Measurements from ENCODE around the gene SLC7A5. TPM values are rescaled to one million over a fixed set of nuclear protein-coding genes. Genes with fewer than 3 reads are reported as not detected.
"Not testable (repeated sequence)": the region's sequence is repeated elsewhere in the genome, so short reads cannot be mapped to it uniquely, and the experiment has no call there.

The SLC7A5 gene
- polyA plus RNA-seq, 1 donor: 15.0 TPM

- Histone ChIP-seq H3K4me3 (ENCODE audit: low read length) (no peak overlapping the region), H3K27me3 (ENCODE audit: control insufficient read depth, insufficient read depth, low read length) (no peaks in the 10 kb centered on the region), H3K4me1 (ENCODE audit: control insufficient read depth, insufficient read depth, low read length) (no peaks in the 10 kb centered on the region), H3K9me3 (ENCODE audit: control insufficient read depth, low read depth, low read length) (no peaks in the 10 kb centered on the region), H3K27ac (ENCODE audit: low read length) (no peak overlapping the region), H3K36me3 (ENCODE audit: control insufficient read depth, insufficient read depth, low read length) (peaks cover 44% of the 10 kb centered on the region)
- DNase-seq: no peak
- no CpG with 5 or more reads among the region's 31 CpGs for WGBS (ENCODE audit: insufficient coverage, low lambda C conversion rate)
These were observed 37.7 kb downstream of the SLC7A5 start for GRCh38 chr16:87831421-87832136.

DNA sequence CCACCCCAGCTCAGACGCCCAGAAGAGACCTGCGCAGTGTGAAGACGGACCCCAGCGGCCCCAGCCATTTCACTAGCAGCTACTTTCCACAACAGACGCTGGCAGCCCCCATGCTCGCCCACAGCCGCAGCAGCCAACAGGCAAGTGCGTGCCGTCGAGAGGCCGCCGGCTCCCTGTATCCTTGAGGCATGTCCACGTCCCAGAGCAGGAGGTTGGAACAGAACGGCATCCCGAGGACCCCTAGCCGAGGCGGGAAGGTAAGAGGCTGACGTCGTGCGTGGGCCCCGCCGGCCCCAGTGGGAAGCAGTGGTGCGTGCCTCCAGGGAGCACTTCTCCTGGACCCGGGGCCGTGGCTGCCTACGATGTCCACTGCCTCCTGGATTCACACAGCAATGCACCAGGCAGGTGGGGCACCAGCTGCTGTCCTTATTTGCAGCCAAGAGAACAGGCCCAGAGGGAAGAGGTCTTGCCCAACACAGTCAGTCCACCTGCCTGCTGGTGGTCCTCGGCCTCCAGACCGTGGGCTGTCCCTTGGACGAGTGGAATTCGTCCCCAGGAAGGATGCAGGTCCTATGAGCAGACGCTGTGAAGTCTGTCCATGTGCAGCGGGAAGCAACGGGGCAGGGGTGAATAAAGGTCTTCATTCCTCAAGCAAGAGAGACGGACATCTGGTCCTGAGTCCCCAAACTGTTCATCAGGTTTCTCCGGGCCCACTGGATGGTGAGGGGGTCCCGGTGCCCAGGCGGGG is 38.5 kb downstream of the SLC7A5 start:
- WGBS (ENCODE audit: insufficient coverage, low lambda C conversion rate): no CpG with 5 or more reads among the region's 37 CpGs
- Histone ChIP-seq H3K27me3 (ENCODE audit: control insufficient read depth, insufficient read depth, low read length) (no peaks in the 10 kb centered on the region), H3K4me3 (ENCODE audit: low read length) (no peak overlapping the region), H3K9me3 (ENCODE audit: control insufficient read depth, low read depth, low read length) (no peaks in the 10 kb centered on the region), H3K4me1 (ENCODE audit: control insufficient read depth, insufficient read depth, low read length) (no peaks in the 10 kb centered on the region), H3K27ac (ENCODE audit: low read length) (no peak overlapping the region), H3K36me3 (ENCODE audit: control insufficient read depth, insufficient read depth, low read length) (peaks cover 37% of the 10 kb centered on the region)
- DNase-seq: no peak

GRCh38 chr16:87829988-87830672 is 39.2 kb downstream of the SLC7A5 start:
- H3K27ac ChIP-seq (ENCODE audit: low read length): no peak overlapping the region
- no peak for DNase-seq
- H3K36me3 ChIP-seq (ENCODE audit: control insufficient read depth, insufficient read depth, low read length): peaks cover 32% of the 10 kb centered on the region
- no peak overlapping the region for H3K4me3 ChIP-seq (ENCODE audit: low read length)
- WGBS (ENCODE audit: insufficient coverage, low lambda C conversion rate): 80% methylated on average over 2 of the region's 21 CpGs
- no peaks in the 10 kb centered on the region for H3K27me3 ChIP-seq (ENCODE audit: control insufficient read depth, insufficient read depth, low read length)
- H3K4me1 ChIP-seq (ENCODE audit: control insufficient read depth, insufficient read depth, low read length): no peaks in the 10 kb centered on the region
- no peaks in the 10 kb centered on the region for H3K9me3 ChIP-seq (ENCODE audit: control insufficient read depth, low read depth, low read length)

GRCh38 chr16:87829622-87829980 is 39.7 kb downstream of the SLC7A5 start:
- Histone ChIP-seq H3K4me1 (ENCODE audit: control insufficient read depth, insufficient read depth, low read length) (no peaks in the 10 kb centered on the region), H3K4me3 (ENCODE audit: low read length) (no peak overlapping the region), H3K27me3 (ENCODE audit: control insufficient read depth, insufficient read depth, low read length) (no peaks in the 10 kb centered on the region), H3K36me3 (ENCODE audit: control insufficient read depth, insufficient read depth, low read length) (peaks cover 27% of the 10 kb centered on the region), H3K9me3 (ENCODE audit: control insufficient read depth, low read depth, low read length) (no peaks in the 10 kb centered on the region), H3K27ac (ENCODE audit: low read length) (no peak overlapping the region)
- 83% methylated on average over 1 of the region's 13 CpGs for WGBS (ENCODE audit: insufficient coverage, low lambda C conversion rate)
- DNase-seq: no peak

DNA sequence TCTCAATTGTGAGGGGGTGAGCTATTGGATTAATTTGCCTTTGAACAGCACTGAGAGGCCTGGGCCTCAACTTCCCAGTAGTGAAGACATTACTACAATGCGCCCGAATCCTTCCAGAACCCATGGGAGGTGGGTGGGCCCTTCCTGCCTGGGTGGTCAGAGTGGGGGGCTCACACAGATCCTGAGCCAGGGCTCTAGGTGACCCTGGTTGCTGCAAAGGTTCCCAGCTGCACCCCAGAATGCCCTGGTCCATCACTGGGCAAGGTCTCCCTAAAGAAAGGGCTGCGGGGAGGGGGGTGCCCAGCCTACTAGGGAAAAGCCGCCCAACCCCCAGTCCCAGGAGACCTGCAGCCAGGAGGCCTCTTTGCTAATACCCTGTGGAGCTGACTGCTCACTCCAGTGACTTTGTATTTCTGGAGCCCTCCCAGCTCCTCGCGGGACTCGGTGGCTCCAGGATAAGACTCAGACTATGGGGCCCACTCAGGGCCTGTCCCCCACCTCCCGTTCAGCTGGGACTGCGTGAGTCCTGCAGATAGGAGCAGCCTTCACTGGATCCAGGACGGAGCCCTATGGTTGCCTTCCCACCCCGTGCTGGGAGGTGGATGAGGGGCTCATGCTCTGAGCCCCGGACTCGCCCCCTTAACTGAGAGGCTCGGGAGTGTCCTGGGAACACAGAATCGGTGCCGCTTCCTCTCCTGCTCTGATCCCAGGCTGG is 40.2 kb downstream of the SLC7A5 start:
- no CpG with 5 or more reads among the region's 16 CpGs for WGBS (ENCODE audit: insufficient coverage, low lambda C conversion rate)
- Histone ChIP-seq H3K27me3 (ENCODE audit: control insufficient read depth, insufficient read depth, low read length) (no peaks in the 10 kb centered on the region), H3K27ac (ENCODE audit: low read length) (no peak overlapping the region), H3K4me1 (ENCODE audit: control insufficient read depth, insufficient read depth, low read length) (no peaks in the 10 kb centered on the region), H3K4me3 (ENCODE audit: low read length) (no peak overlapping the region), H3K36me3 (ENCODE audit: control insufficient read depth, insufficient read depth, low read length) (peaks cover 21% of the 10 kb centered on the region), H3K9me3 (ENCODE audit: control insufficient read depth, low read depth, low read length) (no peaks in the 10 kb centered on the region)
- DNase-seq: no peak

- DNase-seq: no peak
- Histone ChIP-seq H3K4me3 (ENCODE audit: low read length) (no peak overlapping the region), H3K27ac (ENCODE audit: low read length) (no peak overlapping the region), H3K4me1 (ENCODE audit: control insufficient read depth, insufficient read depth, low read length) (no peaks in the 10 kb centered on the region), H3K36me3 (ENCODE audit: control insufficient read depth, insufficient read depth, low read length) (peaks cover 17% of the 10 kb centered on the region), H3K27me3 (ENCODE audit: control insufficient read depth, insufficient read depth, low read length) (no peaks in the 10 kb centered on the region), H3K9me3 (ENCODE audit: control insufficient read depth, low read depth, low read length) (no peaks in the 10 kb centered on the region)
- no CpG with 5 or more reads among the region's 20 CpGs for WGBS (ENCODE audit: insufficient coverage, low lambda C conversion rate)
These were observed 41.0 kb downstream of the SLC7A5 start for GRCh38 chr16:87828071-87828906.

- H3K4me1 ChIP-seq (ENCODE audit: control insufficient read depth, insufficient read depth, low read length); DNase-seq; H3K9me3 ChIP-seq (ENCODE audit: control insufficient read depth, low read depth, low read length); H3K27me3 ChIP-seq (ENCODE audit: control insufficient read depth, insufficient read depth, low read length); H3K4me3 ChIP-seq (ENCODE audit: low read length); H3K27ac ChIP-seq (ENCODE audit: low read length): not testable (repeated sequence)
- WGBS (ENCODE audit: insufficient coverage, low lambda C conversion rate): 100% methylated on average over 3 of the region's 7 CpGs
- H3K36me3 ChIP-seq (ENCODE audit: control insufficient read depth, insufficient read depth, low read length): peaks cover 14% of the 10 kb centered on the region
These were observed 41.8 kb downstream of the SLC7A5 start for GRCh38 chr16:87827588-87827915.

DNA sequence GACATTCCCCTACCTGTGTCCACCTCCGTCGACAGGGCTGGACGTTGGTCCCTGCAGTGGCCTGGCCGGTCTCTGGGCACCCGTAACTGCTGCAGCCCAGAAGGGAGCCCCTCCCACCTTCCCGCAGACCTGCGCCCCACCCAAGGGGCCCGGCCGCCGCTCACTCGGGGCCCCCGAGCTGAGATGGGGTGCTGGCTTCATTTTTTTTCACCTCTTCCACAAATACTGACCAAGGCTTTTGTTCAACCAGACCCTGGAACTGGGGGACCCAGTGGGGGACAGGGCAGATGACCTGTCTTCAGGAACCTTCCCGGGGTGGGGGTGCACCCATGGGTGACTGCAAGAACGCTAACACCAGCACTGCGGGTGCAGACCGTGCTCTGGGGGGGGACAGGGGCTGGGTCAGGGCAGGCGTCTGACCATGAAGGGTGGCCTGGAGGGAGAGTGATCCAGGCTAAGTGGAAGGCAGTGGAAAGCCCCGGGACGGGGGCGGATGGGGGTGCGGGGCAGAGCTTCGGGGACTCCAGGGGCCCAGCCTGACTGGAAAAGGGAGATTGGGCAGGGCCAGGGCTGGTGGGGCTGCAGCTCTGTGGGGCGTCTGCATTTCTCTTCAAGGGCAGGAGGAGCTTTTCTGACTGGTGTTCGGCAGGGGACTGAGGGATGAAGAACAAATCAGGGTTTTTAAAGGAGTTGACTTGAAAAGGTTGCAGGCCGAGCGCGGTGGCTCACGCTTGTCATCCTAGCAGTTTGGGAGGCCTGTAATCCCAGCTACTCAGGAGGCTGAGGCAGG is 42.3 kb downstream of the SLC7A5 start:
- Histone ChIP-seq H3K4me1 (ENCODE audit: control insufficient read depth, insufficient read depth, low read length) (no peaks in the 10 kb centered on the region), H3K4me3 (ENCODE audit: low read length) (no peak overlapping the region), H3K9me3 (ENCODE audit: control insufficient read depth, low read depth, low read length) (no peaks in the 10 kb centered on the region), H3K36me3 (ENCODE audit: control insufficient read depth, insufficient read depth, low read length) (peaks cover 14% of the 10 kb centered on the region), H3K27me3 (ENCODE audit: control insufficient read depth, insufficient read depth, low read length) (no peaks in the 10 kb centered on the region), H3K27ac (ENCODE audit: low read length) (no peak overlapping the region)
- DNase-seq: no peak
- no CpG with 5 or more reads among the region's 28 CpGs for WGBS (ENCODE audit: insufficient coverage, low lambda C conversion rate)

- not testable (repeated sequence) for H3K27ac ChIP-seq (ENCODE audit: low read length); DNase-seq; H3K4me1 ChIP-seq (ENCODE audit: control insufficient read depth, insufficient read depth, low read length); H3K9me3 ChIP-seq (ENCODE audit: control insufficient read depth, low read depth, low read length); H3K27me3 ChIP-seq (ENCODE audit: control insufficient read depth, insufficient read depth, low read length); H3K4me3 ChIP-seq (ENCODE audit: low read length); H3K36me3 ChIP-seq (ENCODE audit: control insufficient read depth, insufficient read depth, low read length)
- no CpG with 5 or more reads among the region's 4 CpGs for WGBS (ENCODE audit: insufficient coverage, low lambda C conversion rate)
These were observed 42.9 kb downstream of the SLC7A5 start for GRCh38 chr16:87826407-87826797.

Measured in large intestine (tissue), 3 donors.